Cardiac muscle cell (in vitro differentiated cells and primary cell): Measurements from ENCODE around the gene NAA50. TPM values are rescaled to one million over a fixed set of nuclear protein-coding genes. Genes with fewer than 3 reads are reported as not detected.
A peak's percentile ranks its signal among the peaks of the same experiment; 100 is the strongest.

Experiments
- DNase-seq, 2 donors: peaks; one replicate each; pipeline versions ENCODE4 v3.0.0 to v3.0.0-alpha.2; 2010 to 2017; ENCODE audit warnings: low read depth in 1 of 2, low spot score in 1 of 2
- H3K27ac ChIP-seq: fragments of 200-600 bp; sonication (generic); 2 replicates; pipeline ENCODE4 v1.5.1; 2016
- H3K27me3 ChIP-seq: fragments of 200-600 bp; sonication (generic); 2 replicates; pipeline ENCODE4 v1.6.0; 2016; ENCODE audit warnings: control low read depth
- H3K36me3 ChIP-seq: fragments of 200-600 bp; sonication (generic); 2 replicates; pipeline ENCODE4 v1.5.1; 2016; ENCODE audit warnings: control low read depth
- H3K4me1 ChIP-seq: fragments of 200-600 bp; sonication (generic); 2 replicates; pipeline ENCODE4 v1.8.1; 2017; ENCODE audit warnings: low read depth, mild to moderate bottlenecking, mixed run types
- H3K4me3 ChIP-seq: fragments of 200-600 bp; sonication (generic); 2 replicates; pipeline ENCODE4 v1.5.1; 2016; ENCODE audit warnings: mild to moderate bottlenecking
- H3K9me3 ChIP-seq: fragments of 200-600 bp; sonication (generic); 2 replicates; pipeline ENCODE4 v1.5.1; 2017; ENCODE audit warnings: low read depth, mild to moderate bottlenecking, control low read depth
- polyA plus RNA-seq: library from polyadenylated mRNA; unstranded; fragments of >200 nt; fragmentation: Nextera tagmentation; extraction: Ambion mirVana; gene quantifications from 2 replicates; pipeline ENCODE4 v1.2.1, GENCODE V29; 2016
- total RNA-seq: library from RNA; depleted of rRNA; stranded (reverse); fragments of >200 nt; gene quantifications from 2 replicates; pipeline ENCODE4 v1.2.3, GENCODE V29; 2016
- TF ChIP-seq, protein P1 (sequence below): IDR thresholded peaks from 2 replicates; pipeline ENCODE4 v1.5.1; 2012; ENCODE audit warnings: low read depth, mild to moderate bottlenecking, low read length

The NAA50 gene
- total and polyA plus RNA-seq, 2 experiments from 2014 or later = 66.5 to 127 TPM

GRCh38 chr3:113741086-113741485 lies 5.0 kb downstream of the NAA50 start:
- peaks cover 7% of the 10 kb centered on the region for H3K4me1 ChIP-seq
- TF ChIP-seq, protein P1, sequence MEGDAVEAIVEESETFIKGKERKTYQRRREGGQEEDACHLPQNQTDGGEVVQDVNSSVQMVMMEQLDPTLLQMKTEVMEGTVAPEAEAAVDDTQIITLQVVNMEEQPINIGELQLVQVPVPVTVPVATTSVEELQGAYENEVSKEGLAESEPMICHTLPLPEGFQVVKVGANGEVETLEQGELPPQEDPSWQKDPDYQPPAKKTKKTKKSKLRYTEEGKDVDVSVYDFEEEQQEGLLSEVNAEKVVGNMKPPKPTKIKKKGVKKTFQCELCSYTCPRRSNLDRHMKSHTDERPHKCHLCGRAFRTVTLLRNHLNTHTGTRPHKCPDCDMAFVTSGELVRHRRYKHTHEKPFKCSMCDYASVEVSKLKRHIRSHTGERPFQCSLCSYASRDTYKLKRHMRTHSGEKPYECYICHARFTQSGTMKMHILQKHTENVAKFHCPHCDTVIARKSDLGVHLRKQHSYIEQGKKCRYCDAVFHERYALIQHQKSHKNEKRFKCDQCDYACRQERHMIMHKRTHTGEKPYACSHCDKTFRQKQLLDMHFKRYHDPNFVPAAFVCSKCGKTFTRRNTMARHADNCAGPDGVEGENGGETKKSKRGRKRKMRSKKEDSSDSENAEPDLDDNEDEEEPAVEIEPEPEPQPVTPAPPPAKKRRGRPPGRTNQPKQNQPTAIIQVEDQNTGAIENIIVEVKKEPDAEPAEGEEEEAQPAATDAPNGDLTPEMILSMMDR = no peak
- no peaks in the 10 kb centered on the region for H3K36me3 ChIP-seq
- peak in 1 of 2 donors; percentile 13 for DNase-seq
- H3K27me3 ChIP-seq = no peaks in the 10 kb centered on the region
- no peak overlapping the region for H3K4me3 ChIP-seq
- no peak overlapping the region for H3K27ac ChIP-seq
- H3K9me3 ChIP-seq = no peaks in the 10 kb centered on the region

- Histone ChIP-seq H3K4me1 (no peaks in the 10 kb centered on the region), H3K27ac (peak overlapping the region; percentile 31), H3K4me3 (no peak overlapping the region), H3K36me3 (no peaks in the 10 kb centered on the region), H3K27me3 (no peaks in the 10 kb centered on the region), H3K9me3 (no peaks in the 10 kb centered on the region)
- TF ChIP-seq, protein P1 = peak; percentile 58
- peak; percentile 44 to 79 for DNase-seq
These were observed 9.4 kb downstream of the NAA50 start for GRCh38 chr3:113736548-113737089.

- no peaks in the 10 kb centered on the region for H3K27me3 ChIP-seq
- no peak for DNase-seq
- no peaks in the 10 kb centered on the region for H3K4me1 ChIP-seq
- TF ChIP-seq, protein P1 = no peak
- no peaks in the 10 kb centered on the region for H3K9me3 ChIP-seq
- no peak overlapping the region for H3K4me3 ChIP-seq
- no peaks in the 10 kb centered on the region for H3K36me3 ChIP-seq
- no peak overlapping the region for H3K27ac ChIP-seq
These were observed 14.4 kb downstream of the NAA50 start for GRCh38 chr3:113731694-113732093.

- no peak overlapping the region for H3K27ac ChIP-seq
- H3K4me3 ChIP-seq = no peak overlapping the region
- no peaks in the 10 kb centered on the region for H3K36me3 ChIP-seq
- TF ChIP-seq, protein P1 = no peak
- DNase-seq = no peak
- H3K9me3 ChIP-seq = no peaks in the 10 kb centered on the region
- H3K4me1 ChIP-seq = no peaks in the 10 kb centered on the region
- no peaks in the 10 kb centered on the region for H3K27me3 ChIP-seq
These were observed 15.5 kb downstream of the NAA50 start for GRCh38 chr3:113730550-113730949.

DNA sequence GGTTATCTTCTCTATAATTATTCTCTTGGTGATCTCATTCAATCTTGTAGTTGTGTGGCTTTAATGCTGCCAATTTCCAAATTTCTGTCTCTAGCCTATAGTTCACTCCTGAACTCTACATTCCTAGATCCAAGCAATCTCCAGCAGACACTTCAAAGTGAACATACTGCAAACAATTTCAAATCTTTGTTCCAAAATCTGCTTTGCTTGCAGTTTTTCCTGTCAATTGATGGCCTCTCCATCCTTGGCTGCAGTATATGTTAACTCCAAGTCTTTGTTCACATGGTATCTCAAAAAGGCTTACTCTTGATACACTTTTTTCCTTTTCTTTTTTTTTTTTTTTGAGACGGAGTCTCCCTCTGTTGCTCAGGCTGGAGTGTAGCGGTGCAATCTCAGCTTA lies 17.4 kb downstream of the NAA50 start:
- H3K27ac ChIP-seq = no peak overlapping the region
- no peak overlapping the region for H3K4me3 ChIP-seq
- H3K27me3 ChIP-seq = no peaks in the 10 kb centered on the region
- DNase-seq = no peak
- TF ChIP-seq, protein P1 = no peak
- H3K36me3 ChIP-seq = no peaks in the 10 kb centered on the region
- H3K4me1 ChIP-seq = no peaks in the 10 kb centered on the region
- H3K9me3 ChIP-seq = no peaks in the 10 kb centered on the region
